ENCODE data around the gene PTPRN2. TPM values are rescaled to one million over a fixed set of nuclear protein-coding genes. Genes with fewer than 3 reads are reported as not detected.

Gene PTPRN2
- total and polyA plus RNA-seq, 2 of the 8 experiments (the other 6 are each of a cell fraction or from before 2014, with no cell fraction given) = 2.6 to 4.5 TPM

DNA sequence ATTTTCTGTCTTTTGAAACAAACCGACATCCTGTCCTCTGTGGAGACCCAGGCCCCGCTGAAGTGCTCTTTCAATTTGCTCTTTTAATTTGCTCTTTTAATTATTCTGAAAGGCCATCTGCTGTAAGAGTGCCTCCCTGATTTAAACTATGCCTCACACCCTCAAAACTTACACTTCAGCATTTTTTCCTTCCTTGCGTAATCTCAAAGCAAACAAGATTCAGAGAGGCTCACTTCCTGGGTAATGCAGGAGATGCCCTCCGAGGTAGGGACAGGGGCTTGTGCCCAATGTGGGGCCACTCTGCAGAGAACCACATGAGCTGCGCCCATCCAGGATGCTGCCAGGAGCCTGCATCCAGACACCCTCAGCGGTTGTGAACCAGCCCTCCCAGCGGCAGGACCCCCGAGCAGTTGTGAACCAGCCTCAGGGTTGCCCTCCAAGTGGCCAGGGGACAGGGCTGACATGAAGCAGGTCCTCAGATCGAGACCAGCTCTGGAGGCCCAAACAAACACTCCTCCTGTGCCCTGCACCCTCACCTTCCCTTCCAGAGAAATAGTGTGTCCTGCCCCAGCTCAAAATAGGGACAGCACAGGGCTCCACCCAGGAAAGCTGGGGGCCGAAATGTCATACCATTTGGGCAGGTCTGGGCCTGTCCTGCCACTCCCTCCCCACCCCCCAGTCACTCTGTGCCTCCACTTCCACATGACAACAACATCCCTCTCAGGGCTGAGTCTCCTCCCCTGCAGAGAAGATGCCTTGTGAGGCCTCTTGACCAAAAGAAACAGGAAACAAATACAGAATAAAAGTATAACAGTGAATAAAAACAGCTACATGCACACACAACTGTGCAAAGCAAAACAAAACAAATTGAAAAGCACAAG lies 190.4 kb downstream of the PTPRN2 start:
- no peak overlapping the region for H2AFZ ChIP-seq (ENCODE audit: low read length)
- no peak for FAIRE-seq
- ChIA-PET POLR2A (ENCODE audit: partially characterized antibody) (interaction anchor here (0.6 kb wide), 1 partner anchor 132 kb away, joined by 3 read pairs; no protein-coding TSS in a partner anchor), CTCF (ENCODE audit: partially characterized antibody) (interaction anchor here (0.6 to 6.9 kb wide), 7 partner anchors 8 to 147 kb away, joined by 3 to 51 read pairs (median 5); no protein-coding TSS in a partner anchor)
- TF ChIP-seq CEBPB (IDR thresholded peaks at IDR 0.05; ENCODE audit: low read depth, low read length) (0 out of 2 replicates have a peak, but pooled peaks have one; percentile 10), TCF12 (IDR thresholded peaks at IDR 0.05; ENCODE audit: low read depth, low read length) (no peak), RFX5 (IDR thresholded peaks at IDR 0.05; ENCODE audit: borderline replicate concordance, low read depth, low read length) (no peak), SP1 (IDR thresholded peaks at IDR 0.05; ENCODE audit: low read depth, low read length) (no peak), SUZ12 (IDR thresholded peaks at IDR 0.05; ENCODE audit: low read length) (no peak), SAP30 (IDR thresholded peaks at IDR 0.05; ENCODE audit: insufficient read depth, insufficient replicate concordance, low read length) (no peak), GABPA (IDR thresholded peaks at IDR 0.05; ENCODE audit: borderline replicate concordance, insufficient read depth, low read length) (no peak)
- no peak overlapping the region for H4K5ac ChIP-seq (ENCODE audit: insufficient read length, low read depth, low read length)
- H2BK12ac ChIP-seq (ENCODE audit: low read depth, low read length) = 0 out of 2 replicates have a peak overlapping the region, but pooled peaks have one; percentile 9
- peaks cover 0 to 12% (median 7%) of the 10 kb centered on the region in 4 experiments; a peak in 4 of 7 replicates for H3K4me1 ChIP-seq (replicated peaks in 1 of 4; ENCODE audit: control insufficient read depth in 3 of 4, insufficient read depth in 4 of 4, low read length in 3 of 4)
- no peak for DNase-seq (ENCODE audit: low read depth in 1 of 2, low spot score in 2 of 2)
- no peaks in the 10 kb centered on the region for H3K79me1 ChIP-seq (ENCODE audit: low read depth, low read length)
- no peaks in the 10 kb centered on the region for H3K36me3 ChIP-seq (ENCODE audit: control insufficient read depth in 2 of 4, insufficient read depth in 4 of 4, low read length in 3 of 4)
- peak overlapping the region; percentile 68; the same call in 1 of the 2 replicates for H3K18ac ChIP-seq (ENCODE audit: extremely low read depth, low read length)
- no peak overlapping the region for H3K4me2 ChIP-seq (ENCODE audit: insufficient read depth in 1 of 2, low read depth in 2 of 2, low read length in 2 of 2)
- no peak overlapping the region for H4K8ac ChIP-seq (ENCODE audit: extremely low read depth, insufficient read depth, low read length)
- H3K23ac ChIP-seq (ENCODE audit: insufficient read length) = no peak overlapping the region
- no peak overlapping the region for H4K91ac ChIP-seq (replicated peaks; ENCODE audit: insufficient read length, low read length)
- no peaks in the 10 kb centered on the region for H3K23me2 ChIP-seq (ENCODE audit: low read depth, low read length)
- H3K27me3 ChIP-seq (replicated peaks in 1 of 4; ENCODE audit: control insufficient read depth in 3 of 4, extremely low read depth in 1 of 4, insufficient read depth in 3 of 4, low read length in 3 of 4) = no peaks in the 10 kb centered on the region
- H3K4ac ChIP-seq (replicated peaks; ENCODE audit: insufficient read length, low read depth, low read length) = no peak overlapping the region
- H3K4me3 ChIP-seq (ENCODE audit: extremely low read depth in 1 of 4, insufficient read depth in 2 of 4, low read depth in 3 of 4, low read length in 4 of 4) = no peak overlapping the region
- WGBS, 2 experiments (ENCODE audit: extremely low coverage in 1 of 2, insufficient coverage in 1 of 2, insufficient read length in 1 of 2, insufficient replicate concordance in 2 of 2, low coverage in 1 of 2, low lambda C conversion rate in 2 of 2, missing lambda C conversion rate in 1 of 2) = 88% methylated on average over 10 of the region's 10 CpGs; no CpG with 5 or more reads in 1 of the 2 experiments
- no peak overlapping the region for H2BK15ac ChIP-seq (ENCODE audit: low read length)
- H2BK120ac ChIP-seq (replicated peaks; ENCODE audit: low read depth, low read length) = no peak overlapping the region
- peak overlapping the region; percentile 83; the same call in 1 of the 2 replicates for H2BK5ac ChIP-seq (ENCODE audit: low read depth, low read length)
- H3K9ac ChIP-seq (replicated peaks in 1 of 4; ENCODE audit: extremely low read depth in 1 of 4, low read depth in 3 of 4, low read length in 3 of 4) = no peak overlapping the region
- H4K20me1 ChIP-seq (replicated peaks in 1 of 2; ENCODE audit: control insufficient read depth in 1 of 2, insufficient read depth in 2 of 2, low read length in 2 of 2) = no peaks in the 10 kb centered on the region
- H2AK5ac ChIP-seq (ENCODE audit: low read depth, low read length) = no peak overlapping the region
- H3K14ac ChIP-seq (ENCODE audit: insufficient read length) = no peak overlapping the region
- H3K56ac ChIP-seq (replicated peaks; ENCODE audit: insufficient read length, low read depth, low read length) = no peak overlapping the region
- H3K9me3 ChIP-seq (ENCODE audit: insufficient read depth in 2 of 2, low read depth in 1 of 2, low read length in 1 of 2) = no peaks in the 10 kb centered on the region; a peak in 1 of 4 replicates
- no peak overlapping the region for H3K27ac ChIP-seq (ENCODE audit: low read depth, low read length)
- peak overlapping the region; percentile 80; the same call in 1 of the 2 replicates for H2BK20ac ChIP-seq (ENCODE audit: low read length)
- no peaks in the 10 kb centered on the region for H3K79me2 ChIP-seq (ENCODE audit: control insufficient read depth in 1 of 2, insufficient read depth in 2 of 2, low read length in 2 of 2)

All from H1 (cell line).